ENCODE data around the gene PLA2G15. TPM values are rescaled to one million over a fixed set of nuclear protein-coding genes. Genes with fewer than 3 reads are reported as not detected.

PLA2G15 gene
- total and polyA plus RNA-seq, 11 donors, result 25.8 to 68.0 (median 45.4) TPM

- H3K27ac ChIP-seq, result peak overlapping the region in 9 of 12 donors; percentile 28 to 100 (median 58)
Observed at GRCh38 chr16:68273459-68273858, 28.3 kb downstream of the PLA2G15 start.

GRCh38 chr16:68273896-68274295 lies 28.7 kb downstream of the PLA2G15 start:
- 96 to 99% (median 97%) methylated on average over 8 of the region's 8 CpGs for WGBS, 4 donors
- ATAC-seq (no peak), DNase-seq (peak in 1 of 5 donors; percentile 24)
- peaks cover 0 to 76% (median 37%) of the 10 kb centered on the region in 12 donors for H3K4me1 ChIP-seq
- no peak overlapping the region for H3K4me3 ChIP-seq
- peak overlapping the region in 10 of 12 donors; percentile 18 to 81 (median 72) for H3K27ac ChIP-seq
- intact Hi-C loops (cut with DNase I), result no loop called here
- TF ChIP-seq CTCF (IDR thresholded peaks at IDR 0.05) (no peak), POLR2A (IDR thresholded peaks at IDR 0.05) (no peak)
- no peaks in the 10 kb centered on the region for H3K9me3 ChIP-seq
- H3K27me3 ChIP-seq, result no peaks in the 10 kb centered on the region
- peaks cover 0 to 57% (median 35%) of the 10 kb centered on the region in 9 donors for H3K36me3 ChIP-seq

More at GRCh38 chr16:68273459-68273858, 28.3 kb downstream of the PLA2G15 start:
- peaks cover 0 to 80% (median 41%) of the 10 kb centered on the region in 12 donors for H3K4me1 ChIP-seq
- peaks cover 0 to 60% (median 35%) of the 10 kb centered on the region in 9 donors for H3K36me3 ChIP-seq
- no peak for TF ChIP-seq POLR2A (IDR thresholded peaks at IDR 0.05)
- no peak for TF ChIP-seq CTCF (IDR thresholded peaks at IDR 0.05)
- H3K27me3 ChIP-seq, result no peaks in the 10 kb centered on the region
- H3K9me3 ChIP-seq, result no peaks in the 10 kb centered on the region
- ATAC-seq (no peak), DNase-seq (no peak)
- H3K4me3 ChIP-seq, result no peak overlapping the region
- WGBS, 4 donors, result 79 to 94% (median 88%) methylated on average over 5 of the region's 5 CpGs
- intact Hi-C loops (cut with DNase I), result no loop called here

- WGBS, 4 donors, result 73 to 83% (median 80%) methylated on average over 4 of the region's 4 CpGs
- intact Hi-C loops (cut with DNase I), result no loop called here
- peak overlapping the region in 11 of 12 donors; percentile 18 to 81 (median 71) for H3K27ac ChIP-seq
- TF ChIP-seq CTCF (IDR thresholded peaks at IDR 0.05), result no peak
- no peak for TF ChIP-seq POLR2A (IDR thresholded peaks at IDR 0.05)
- H3K36me3 ChIP-seq, result peaks cover 0 to 54% (median 38%) of the 10 kb centered on the region in 9 donors
- peak in 1 of 5 donors; percentile 13 for DNase-seq
- H3K9me3 ChIP-seq, result no peaks in the 10 kb centered on the region
- H3K27me3 ChIP-seq, result no peaks in the 10 kb centered on the region
- peaks cover 0 to 77% (median 35%) of the 10 kb centered on the region in 12 donors for H3K4me1 ChIP-seq
- no peak overlapping the region for H3K4me3 ChIP-seq
- ATAC-seq, result peak in 3 of 4 donors; percentile 19 to 71 (median 65)
Observed at GRCh38 chr16:68274441-68274840, 29.3 kb downstream of the PLA2G15 start.

GRCh38 chr16:68275611-68276191 lies 30.5 kb downstream of the PLA2G15 start:
- Histone ChIP-seq H3K9me3 (no peaks in the 10 kb centered on the region), H3K36me3 (peaks cover 0 to 59% (median 48%) of the 10 kb centered on the region in 9 donors), H3K27ac (peak overlapping the region; percentile 28 to 88 (median 72)), H3K27me3 (no peaks in the 10 kb centered on the region), H3K4me1 (peaks cover 0 to 79% (median 41%) of the 10 kb centered on the region in 12 donors), H3K4me3 (peak overlapping the region in 2 of 12 donors; percentile 2 to 13)
- 32 to 46% (median 44%) methylated on average over 4 of the region's 4 CpGs for WGBS, 4 donors
- ATAC-seq (no peak), DNase-seq (no peak)
- TF ChIP-seq POLR2A (IDR thresholded peaks at IDR 0.05), result no peak
- TF ChIP-seq CTCF (IDR thresholded peaks at IDR 0.05), result no peak
- intact Hi-C loops (cut with DNase I), result no loop called here
